HG03139 (cell line): ENCODE data around the gene GOLGA8N.
"Not testable (repeated sequence)": the region's sequence is repeated elsewhere in the genome, so short reads cannot be mapped to it uniquely, and the experiment has no call there.

Experiments used
- ATAC-seq: cut with Tn5 transposase; IDR thresholded peaks from one replicate; pipeline ENCODE4 v1.9.1; 2021; ENCODE audit not compliant: unreplicated experiment

Gene GOLGA8N

GRCh38 chr15:32593151-32593550 lies at the start of gene GOLGA8N:
TSS of gene GOLGA8N (plus strand) at chr15:32593456.
- not testable (repeated sequence) for ATAC-seq

DNA sequence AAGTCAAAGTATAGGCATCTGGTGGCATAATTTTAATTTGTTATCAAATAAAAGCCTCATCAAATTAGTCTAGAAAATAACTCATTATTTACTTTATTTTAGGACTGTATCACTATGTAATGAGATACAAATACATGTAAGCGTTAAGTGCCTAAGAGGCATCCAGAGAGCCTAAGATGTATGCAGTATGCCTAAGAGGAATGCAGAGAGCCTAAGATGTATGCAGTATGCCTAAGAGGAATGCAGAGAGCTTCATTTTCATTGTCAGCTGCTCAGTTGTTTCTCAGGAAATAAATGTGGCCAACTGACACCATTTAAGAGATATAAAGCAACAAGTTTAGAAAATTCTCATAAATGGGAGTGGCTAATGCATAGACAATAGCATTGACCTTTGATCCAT lies 49.8 kb upstream of the GOLGA8N start:
- ATAC-seq: not testable (repeated sequence)

DNA sequence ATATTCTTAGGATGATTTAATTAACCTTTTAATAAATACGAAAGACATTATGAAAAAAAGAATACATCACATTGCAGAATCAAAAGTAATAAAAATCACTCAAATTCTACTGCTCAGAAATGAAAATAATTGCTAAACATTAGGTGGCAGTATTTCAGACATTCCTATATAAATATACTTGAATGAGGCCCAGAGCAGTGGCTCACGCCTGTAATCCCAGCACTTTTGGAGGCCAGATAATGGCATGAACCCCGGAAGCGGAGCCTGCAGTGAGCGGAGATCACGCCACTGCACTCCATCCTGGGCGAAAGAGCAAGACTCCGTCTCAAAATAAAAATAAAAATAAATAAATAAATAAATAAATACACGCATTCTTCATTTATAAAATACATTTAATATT lies 48.1 kb upstream of the GOLGA8N start:
- ATAC-seq: not testable (repeated sequence)

DNA sequence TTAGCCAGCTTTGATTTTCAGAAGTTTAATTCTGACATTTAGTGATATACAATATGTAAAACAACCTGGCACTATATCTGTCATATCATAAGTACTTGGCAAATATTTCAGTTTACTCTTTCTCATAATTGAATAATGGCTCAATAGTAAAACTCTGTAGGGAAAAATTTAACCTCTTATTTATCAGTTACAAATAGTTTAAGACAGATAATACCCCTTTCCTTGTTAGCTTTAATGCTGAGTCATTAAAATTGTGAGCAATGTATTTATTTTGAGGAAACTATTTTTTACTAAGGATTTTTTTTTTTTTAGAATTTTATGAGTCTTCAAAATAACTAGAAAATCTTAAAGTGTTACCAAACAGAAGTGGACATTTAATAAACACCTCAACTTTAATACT lies 38.7 kb upstream of the GOLGA8N start:
- not testable (repeated sequence) for ATAC-seq

DNA sequence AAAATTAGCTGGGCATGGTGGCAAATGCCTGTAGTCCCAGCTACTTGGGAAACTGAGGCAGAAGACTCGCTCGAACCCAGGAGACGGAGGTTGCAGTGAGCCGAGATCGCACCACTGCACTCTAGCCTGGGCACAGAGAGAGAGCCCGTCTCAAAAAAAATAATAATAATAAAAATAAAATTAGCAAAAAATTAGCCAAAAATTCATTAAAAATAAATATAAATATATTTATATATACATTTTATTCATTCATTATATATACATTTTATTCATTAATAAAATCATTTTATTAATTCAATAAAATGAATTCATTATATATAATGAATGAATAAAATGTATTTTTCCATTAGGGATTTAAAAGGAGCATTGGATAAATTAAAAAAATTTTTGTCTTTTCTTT lies 31.1 kb upstream of the GOLGA8N start:
- ATAC-seq: not testable (repeated sequence)

DNA sequence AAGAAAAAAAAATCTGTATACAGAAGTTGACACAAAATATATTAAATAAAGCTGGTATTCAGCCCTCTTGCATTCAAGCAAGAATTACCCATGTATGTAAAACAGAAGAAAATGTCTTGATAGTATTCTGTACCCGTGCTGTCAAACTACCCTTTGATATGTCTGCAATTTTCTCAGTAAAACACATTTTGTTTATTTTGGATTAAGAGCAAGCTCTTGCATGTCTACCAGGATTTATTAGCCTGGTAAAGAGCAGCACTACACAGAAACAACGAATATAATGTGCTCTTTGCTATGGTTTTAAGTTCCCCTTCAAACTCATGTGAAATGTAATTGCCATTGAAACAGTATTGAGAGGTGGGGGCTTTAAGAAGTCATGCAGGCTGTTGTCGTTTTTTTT lies 24.3 kb upstream of the GOLGA8N start:
- not testable (repeated sequence) for ATAC-seq

- not testable (repeated sequence) for ATAC-seq
These were observed 14.8 kb upstream of the GOLGA8N start for GRCh38 chr15:32578482-32578881.

- not testable (repeated sequence) for ATAC-seq
These were observed 7.4 kb upstream of the GOLGA8N start for GRCh38 chr15:32585844-32586243.

- not testable (repeated sequence) for ATAC-seq
These were observed 16.3 kb downstream of the GOLGA8N start for GRCh38 chr15:32609518-32609917.

- ATAC-seq: not testable (repeated sequence)
These were observed 17.5 kb downstream of the GOLGA8N start for GRCh38 chr15:32610719-32611118.

DNA sequence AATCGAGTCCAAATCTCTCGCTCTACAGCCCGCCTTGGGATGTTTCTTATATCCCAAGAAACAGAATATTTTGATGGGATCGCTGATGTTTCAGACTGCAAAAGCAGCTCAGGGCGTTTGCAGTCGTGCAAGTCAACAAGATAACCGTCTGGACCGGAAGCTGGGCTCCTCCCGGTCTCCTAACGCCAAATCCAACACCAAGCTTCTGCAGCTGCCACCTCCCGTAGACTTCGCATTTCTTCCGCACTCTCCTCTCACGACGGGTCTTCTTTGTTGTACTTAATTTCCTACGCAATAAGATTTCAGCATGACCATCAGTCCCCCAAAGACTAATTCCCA lies 21.4 kb downstream of the GOLGA8N start:
- peak; percentile 25 for ATAC-seq

DNA sequence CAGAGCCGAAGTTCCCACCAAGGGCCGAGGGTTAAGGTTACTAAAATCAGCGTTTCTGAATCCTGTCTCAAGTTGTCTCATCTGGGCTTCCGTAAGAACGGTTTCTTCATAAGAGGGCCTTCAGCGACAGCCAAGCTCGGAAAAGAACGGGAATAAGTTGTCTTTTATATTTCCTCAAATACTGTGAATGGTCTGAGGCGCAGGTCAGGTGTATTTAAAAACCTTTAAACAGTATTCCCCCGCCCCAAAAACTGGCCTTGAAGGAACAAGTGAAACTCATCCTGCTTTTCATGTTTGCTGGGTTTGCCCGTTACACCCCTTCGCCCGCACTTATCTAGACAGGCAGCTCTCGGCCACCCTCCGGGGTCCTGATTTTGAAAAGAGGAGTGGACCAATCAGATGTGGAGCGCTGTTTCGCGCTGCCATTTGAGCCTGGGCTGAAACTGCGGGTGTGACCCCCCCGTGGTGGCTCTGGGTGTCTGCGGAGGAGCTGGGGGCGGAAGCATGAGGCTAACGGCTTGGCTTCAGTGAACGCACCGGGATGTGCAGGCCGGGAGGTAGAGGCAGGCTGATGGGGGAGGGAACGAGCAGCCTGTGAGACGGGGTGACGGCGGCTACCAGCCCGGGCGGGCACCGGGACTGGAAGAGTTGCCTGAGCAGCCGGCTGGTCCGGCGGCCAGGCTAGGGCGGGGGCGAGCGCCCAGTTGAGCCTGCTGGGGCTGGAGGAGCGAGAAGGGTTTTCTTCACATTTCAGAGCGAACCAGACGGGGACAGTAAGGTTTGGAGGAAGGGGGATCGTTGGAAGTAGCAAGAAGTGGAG lies 22.0 kb downstream of the GOLGA8N start, which contains the start of gene ARHGAP11A:
TSS of gene ARHGAP11A (plus strand) at position 454 of the 820 bp plus-strand sequence. CDS start 708 bp downstream, outside the sequence.
- peak; percentile 66 for ATAC-seq

DNA sequence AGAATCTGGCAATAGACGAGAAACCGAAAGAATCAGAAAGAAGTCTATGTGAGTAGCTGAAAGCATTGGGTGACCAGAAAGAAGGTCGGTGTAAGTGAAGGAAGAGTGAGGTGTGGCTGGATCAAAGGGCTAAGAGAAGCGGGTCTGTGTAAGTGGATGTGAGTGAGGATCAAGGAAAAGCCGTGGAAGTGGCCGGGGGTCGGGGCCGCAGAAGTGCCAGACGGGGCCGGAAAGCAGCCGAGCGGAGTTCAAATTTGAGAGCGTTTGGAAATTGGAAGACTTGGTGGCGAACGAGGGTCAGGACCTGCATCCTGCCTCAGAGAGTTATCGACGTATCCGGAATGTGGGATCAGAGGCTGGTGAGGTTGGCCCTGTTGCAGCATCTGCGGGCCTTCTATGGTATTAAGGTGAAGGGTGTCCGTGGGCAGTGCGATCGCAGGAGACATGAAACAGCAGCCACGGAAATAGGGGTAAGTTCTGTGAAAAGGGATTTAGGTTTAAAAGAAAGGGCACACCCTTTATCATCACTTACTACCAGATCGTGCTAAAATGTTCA lies 22.7 kb downstream of the GOLGA8N start:
- not testable (repeated sequence) for ATAC-seq

GRCh38 chr15:32636410-32636809 lies 43.2 kb downstream of the GOLGA8N start:
- ATAC-seq: no peak

DNA sequence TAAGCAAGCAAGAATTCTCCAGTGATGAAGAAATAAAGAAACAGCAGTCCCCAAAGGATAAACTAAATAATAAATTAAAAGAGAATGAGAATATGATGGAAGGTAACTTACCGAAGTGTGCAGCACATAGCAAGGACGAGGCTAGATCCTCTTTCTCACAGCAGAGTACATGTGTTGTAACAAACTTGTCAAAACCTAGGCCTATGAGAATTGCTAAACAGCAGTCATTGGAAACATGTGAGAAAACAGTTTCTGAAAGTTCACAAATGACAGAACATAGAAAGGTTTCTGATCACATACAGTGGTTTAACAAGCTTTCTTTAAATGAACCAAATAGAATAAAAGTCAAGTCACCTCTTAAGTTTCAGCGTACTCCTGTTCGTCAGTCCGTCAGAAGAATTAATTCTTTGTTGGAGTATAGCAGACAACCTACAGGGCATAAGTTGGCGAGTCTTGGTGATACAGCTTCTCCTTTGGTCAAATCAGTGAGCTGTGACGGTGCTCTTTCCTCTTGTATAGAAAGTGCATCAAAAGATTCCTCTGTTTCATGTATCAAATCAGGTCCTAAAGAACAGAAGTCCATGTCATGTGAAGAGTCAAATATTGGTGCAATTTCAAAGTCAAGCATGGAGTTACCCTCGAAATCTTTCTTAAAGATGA lies 43.8 kb downstream of the GOLGA8N start:
- no peak for ATAC-seq

GRCh38 chr15:32637704-32638103 lies 44.4 kb downstream of the GOLGA8N start:
- ATAC-seq: no peak

DNA sequence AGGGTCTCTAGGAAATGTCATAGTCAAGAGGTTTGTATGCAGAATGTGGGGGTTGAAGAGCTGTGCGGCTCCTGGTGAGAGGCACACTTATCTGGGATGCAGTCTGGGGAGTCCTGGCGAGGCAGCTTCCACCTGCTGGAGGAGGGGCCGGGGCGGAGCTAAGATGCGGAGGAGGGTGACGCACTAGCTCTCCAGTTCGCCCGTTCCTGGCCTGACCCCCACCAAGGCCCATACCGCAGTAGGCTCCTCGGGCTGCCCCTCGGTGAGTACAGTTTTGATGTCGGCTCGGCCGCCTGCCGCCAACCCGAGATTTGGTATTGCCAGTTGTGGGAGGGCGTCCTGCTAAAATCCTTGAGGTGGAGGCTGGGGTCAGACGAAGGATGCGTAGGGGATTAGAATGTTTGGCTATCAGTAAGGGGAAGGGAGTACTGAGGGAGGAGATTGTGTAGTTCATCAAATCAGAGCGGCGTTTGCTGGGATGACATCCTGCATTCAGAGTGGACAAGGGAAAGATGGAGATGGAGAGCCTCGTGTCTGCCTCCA lies 48.3 kb downstream of the GOLGA8N start, which contains the start of gene SCG5:
TSS of gene SCG5 (plus strand) at position 194 of the 543 bp plus-strand sequence. CDS start 1,883 bp downstream, outside the sequence.
- no peak for ATAC-seq

- no peak for ATAC-seq
These were observed 49.6 kb downstream of the GOLGA8N start for GRCh38 chr15:32642667-32643435.

- ATAC-seq: no peak
These were observed 50.7 kb downstream of the GOLGA8N start for GRCh38 chr15:32643907-32644445.

- no peak for ATAC-seq
These were observed 53.0 kb downstream of the GOLGA8N start for GRCh38 chr15:32646291-32646690.
